HG03575 (cell line): ENCODE data around the gene HSP90AB1.
A peak's percentile ranks its signal among the peaks of the same experiment; 100 is the strongest.

ENCODE experiments used
- ATAC-seq: cut with Tn5 transposase; IDR thresholded peaks from one replicate; pipeline ENCODE4 v1.9.1; 2021; ENCODE audit not compliant: unreplicated experiment, insufficient number of reproducible peaks, low FRiP score; ENCODE audit errors: extremely low read depth

HSP90AB1 gene

DNA sequence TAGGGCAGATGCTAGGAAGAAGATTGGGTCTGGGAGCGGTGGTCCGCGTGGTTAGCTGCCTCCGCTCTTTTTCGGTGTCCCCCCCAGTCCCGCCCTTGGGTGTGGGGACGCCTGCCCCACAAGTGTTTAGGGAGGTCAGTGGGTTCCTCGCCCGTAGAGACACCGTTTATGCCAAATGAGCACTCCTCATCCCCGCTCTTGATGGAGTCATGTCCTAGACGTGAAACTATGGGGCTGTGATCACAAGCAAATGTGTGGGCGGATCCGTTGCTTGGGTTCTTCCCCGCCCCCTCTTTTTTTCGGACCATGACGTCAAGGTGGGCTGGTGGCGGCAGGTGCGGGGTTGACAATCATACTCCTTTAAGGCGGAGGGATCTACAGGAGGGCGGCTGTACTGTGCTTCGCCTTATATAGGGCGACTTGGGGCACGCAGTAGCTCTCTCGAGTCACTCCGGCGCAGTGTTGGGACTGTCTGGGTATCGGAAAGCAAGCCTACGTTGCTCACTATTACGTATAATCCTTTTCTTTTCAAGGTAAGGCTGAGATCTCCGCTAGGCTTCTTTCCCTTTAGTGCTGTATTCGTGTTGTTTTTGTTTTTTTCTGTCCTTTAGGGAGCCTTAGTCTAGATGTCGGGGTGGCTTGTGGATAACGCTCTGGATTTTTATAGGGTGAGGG lies at the start of gene HSP90AB1:
HSP90AB1 (plus strand) TSS at position 439 of the 675 bp plus-strand sequence. CDS start 1,529 bp downstream, outside the sequence.
- ATAC-seq = peak; percentile 43

DNA sequence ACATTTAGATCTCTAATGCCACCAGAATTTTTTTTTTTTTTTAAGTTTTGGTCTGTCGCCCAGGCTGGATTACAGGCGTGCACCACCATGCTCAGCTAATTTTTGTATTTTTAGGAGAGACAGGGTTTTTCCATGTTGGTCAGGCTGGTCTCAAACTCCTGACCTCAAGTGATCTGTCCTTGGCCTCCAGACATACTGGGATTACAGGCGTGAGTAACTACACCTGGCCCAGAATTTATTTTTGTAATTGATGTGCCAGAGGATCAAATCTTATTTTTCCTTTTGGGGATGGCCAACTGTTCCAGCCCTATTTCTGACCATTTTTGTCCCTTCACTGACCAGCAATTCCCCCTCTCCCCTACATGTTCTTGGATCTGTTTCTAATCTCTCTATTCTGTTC lies 48.2 kb upstream of the HSP90AB1 start:
- ATAC-seq = no peak

DNA sequence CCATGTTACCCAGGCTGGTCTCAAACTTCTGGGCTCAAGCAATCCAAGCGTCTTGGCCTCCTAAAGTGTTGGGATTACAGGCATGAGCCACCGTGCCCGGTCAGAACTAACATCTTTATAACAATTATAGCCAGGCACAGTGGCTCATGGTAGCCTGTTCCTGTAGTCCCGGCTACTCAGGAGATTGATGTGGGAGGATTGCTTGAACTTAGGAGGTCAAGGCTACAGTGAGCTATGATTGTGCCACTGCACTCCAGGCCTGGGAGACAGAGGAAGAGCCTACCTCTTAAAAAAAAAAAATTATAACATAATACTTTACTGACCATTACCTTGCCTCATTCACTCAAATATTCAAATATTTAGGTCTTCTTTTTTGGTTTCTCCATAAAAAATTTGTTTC lies 47.0 kb upstream of the HSP90AB1 start:
- no peak for ATAC-seq

DNA sequence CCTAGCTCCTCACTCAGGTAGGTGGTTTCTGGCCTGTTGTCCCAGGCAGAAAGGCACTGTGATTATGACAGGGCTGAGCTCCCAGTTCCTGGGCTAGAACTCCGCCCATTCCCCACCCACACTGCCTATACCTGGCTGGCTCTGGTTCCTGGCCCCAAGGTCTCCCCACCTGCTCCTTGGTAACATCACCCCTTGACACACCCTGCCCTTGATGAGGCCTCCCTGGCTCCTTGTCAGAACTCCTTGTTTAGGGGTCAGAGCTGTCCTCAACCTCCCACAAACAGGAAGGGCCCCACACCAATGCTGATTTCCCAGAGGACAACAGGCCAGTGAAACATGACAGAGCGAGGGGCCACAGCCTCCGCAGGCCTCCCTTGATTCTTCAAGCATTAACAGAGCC lies 45.7 kb upstream of the HSP90AB1 start:
- no peak for ATAC-seq

DNA sequence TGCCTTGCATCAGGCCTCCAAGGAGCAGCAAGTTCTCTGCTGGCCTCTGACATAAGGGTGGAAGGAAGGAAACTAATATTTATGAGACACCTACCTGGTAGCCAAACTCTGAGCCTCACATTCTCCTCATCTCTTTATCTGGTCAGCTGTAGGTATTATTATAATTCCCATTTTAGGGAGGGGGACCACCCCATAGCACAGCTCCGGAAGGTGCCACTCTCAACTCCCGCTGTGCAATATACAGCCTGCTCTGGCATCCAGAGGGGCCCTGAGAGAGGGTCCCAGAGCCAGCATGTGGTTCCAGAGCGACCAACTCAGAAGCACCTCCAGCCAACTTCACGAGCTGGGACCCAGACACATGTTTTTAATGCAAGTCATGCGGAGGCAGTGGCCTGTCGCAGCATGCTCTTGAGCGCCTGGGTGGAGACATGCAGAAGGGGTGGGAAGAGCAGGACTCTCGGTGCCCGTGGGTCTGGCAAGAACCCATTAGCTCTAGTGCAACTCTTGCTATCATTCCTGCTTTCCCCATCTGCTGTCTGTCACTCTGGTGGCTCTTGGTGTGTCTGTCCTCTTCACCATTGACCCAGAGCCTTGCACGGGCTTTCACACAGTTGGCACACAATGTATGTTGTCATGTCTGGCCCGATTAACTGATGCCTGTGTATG lies 45.1 kb upstream of the HSP90AB1 start:
- ATAC-seq = no peak

DNA sequence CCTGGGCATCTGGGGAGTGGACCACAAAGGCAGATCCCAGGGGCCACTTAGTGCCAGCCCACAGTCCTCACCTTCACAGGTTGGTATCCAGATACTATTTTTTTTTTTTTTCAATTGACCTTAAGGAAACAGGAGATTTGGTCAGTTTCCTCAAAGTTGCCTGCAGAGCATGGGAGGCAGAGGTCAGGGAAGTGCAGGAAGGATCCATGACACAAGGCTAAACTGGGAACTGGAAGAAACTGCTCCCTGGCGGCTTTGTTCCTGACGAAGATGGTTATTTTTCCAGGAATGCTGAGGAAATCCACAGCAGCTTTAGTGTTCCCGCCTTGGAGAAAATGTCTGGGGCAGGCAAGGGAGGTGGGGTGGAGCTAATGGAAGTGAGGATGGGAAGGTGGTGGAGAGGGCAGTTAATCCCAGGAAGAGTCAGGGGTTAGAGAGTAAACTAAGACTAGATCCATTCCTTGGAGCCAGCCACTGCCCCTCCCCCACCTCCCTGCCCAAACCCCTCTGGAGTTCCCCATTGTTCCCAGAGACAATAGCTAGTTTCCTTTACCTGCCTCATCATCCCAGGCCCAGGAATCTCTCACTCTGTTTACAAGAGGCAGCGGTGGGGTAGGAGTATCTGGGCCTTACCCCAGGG lies 44.4 kb upstream of the HSP90AB1 start:
- no peak for ATAC-seq

DNA sequence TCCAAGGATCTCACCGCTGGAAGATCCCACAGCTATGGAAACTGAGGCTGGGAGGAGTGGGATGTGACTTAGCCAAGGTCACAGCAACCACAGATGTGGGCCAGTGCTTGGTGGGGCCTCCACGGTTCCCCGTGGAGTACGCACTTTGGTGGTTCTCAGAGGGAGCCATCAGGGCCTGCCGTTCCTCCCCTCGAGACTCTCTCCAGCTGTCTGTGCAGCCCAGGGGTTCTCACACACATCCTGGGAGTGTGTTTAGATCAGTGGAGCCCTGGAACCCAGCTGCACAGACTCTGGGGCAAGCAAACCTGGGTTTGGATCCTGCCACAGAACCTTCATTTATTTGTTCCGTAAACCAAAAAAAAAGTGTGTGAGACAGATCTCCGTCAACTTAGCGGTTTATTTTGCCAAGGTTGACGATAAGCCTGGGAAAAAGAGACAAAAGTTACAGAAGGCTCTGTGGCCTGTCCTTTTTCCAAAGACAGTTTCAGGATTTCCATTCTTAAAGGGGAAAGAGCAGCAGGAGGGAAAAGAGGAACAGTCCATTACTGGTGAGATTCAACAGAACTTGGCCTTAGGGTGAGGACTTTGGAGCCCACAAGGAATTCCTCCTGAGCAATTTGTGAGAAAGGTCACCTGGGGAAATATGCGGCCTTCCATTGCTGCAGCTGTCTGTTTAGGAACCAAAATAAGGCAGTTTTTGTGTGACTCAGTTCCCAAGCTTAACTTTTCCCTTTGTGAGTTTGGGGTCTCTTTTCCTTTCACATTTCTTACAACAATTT lies 43.7 kb upstream of the HSP90AB1 start:
- no peak for ATAC-seq

DNA sequence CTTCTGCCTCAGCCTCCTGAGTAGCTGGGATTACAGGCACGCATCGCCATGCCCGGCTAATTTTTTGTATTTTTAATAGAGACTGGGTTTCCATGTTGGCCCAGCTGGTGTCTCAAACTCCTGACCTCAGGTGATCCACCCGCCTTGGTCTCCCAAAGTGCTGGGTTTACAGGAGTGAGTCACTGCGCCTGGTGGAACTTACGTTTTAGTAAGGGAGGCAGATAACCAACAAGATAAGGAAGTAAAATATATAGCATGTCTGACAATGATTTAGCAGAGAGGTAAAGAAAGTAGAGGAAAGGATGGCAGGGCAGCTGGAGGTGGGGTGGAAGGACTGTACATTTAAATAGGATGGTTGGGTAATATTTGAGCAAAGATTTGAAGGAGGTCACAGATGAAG lies 42.9 kb upstream of the HSP90AB1 start:
- no peak for ATAC-seq

DNA sequence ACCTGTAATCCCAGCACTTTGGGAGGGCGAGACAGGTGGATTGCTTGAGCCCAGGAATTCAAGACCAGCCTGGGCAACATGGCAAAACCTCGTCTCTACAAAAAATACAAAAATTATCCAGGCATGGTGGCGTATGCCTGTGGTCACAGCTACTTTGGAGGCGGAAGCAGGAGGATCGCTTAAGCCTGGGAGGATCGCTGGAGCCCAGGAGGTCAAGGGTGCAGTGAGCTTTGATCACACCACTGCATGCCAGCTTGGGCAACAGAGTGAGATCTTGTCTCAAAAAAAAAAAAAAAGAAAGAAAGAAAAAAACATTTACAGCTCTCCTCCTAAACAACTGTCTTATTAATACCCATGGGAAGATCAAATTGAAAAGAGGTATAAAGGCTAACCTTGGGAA lies 38.9 kb upstream of the HSP90AB1 start:
- no peak for ATAC-seq

DNA sequence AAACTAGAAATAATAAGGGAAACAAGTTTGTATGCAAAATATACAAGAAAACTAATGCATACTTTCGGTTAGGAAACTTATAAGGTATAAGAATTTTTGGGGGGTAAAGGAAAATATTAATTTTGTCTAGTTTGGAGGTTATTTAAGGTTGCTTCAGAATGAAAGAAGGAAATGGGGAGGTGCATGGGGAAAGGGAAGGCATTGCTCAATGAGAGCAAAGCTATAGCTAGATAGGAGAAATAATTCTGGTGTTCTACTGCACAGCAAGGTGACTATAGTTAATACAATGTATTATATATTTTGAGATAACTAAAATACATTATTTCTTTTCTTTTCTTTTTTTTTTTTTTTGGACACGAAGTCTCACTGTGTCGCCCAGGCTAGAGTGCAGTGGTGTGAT lies 35.6 kb upstream of the HSP90AB1 start:
- no peak for ATAC-seq

DNA sequence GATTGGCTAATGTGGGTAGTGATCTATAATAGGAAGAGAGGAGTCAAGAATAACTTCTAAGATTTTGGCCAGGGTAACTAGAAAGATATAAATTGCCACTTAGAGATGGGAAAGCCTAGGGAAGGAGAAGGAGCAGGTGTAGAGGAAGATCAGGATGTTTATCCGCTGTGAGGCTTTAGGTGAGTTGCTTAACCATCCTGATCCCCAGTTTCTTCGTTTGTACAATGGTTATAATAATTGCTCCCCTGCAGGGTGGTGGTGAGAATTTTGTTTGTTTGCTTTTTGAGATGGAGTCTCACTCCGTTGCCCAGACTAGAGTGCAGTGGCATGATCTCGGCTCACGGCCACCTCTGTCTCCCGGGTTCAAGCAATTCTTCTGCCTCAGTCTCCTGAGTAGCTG lies 32.6 kb upstream of the HSP90AB1 start:
- no peak for ATAC-seq

DNA sequence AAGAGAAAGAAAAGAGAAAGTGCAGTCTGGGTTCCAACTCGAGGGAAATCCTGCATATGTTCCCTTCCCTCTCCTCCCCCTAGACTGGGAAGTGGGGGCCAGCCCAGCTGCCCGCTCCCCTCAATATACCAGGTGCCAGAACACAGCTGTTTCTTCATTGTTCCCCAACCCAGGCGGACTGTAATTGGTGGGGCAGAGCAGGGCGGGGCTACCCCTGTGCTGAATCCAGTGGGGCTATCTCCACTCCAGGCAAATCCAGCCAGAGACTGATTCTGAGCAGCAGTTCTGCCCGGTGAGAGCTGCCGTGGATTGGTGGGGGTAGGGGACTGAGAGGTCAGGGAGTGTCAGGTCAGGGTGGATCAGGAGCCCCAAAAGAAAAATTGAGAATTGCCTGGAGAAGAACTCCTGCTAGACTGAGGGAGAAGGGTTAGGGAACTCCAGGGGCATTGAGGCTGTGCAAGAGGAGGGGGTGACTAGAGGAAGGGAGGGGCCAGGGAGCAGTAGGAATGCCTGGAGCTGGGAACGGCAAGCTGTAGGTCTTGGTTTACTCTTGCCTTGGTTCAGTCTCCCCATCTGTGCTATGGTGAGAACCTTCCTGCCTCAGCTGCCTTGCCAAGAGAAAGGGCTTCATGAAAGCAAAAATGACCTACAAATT lies 30.1 kb upstream of the HSP90AB1 start, which contains the start of gene MYMX:
MYMX (plus strand) TSS at position 250 of the 655 bp plus-strand sequence. CDS start 546 bp downstream, outside the sequence.
- ATAC-seq = no peak

DNA sequence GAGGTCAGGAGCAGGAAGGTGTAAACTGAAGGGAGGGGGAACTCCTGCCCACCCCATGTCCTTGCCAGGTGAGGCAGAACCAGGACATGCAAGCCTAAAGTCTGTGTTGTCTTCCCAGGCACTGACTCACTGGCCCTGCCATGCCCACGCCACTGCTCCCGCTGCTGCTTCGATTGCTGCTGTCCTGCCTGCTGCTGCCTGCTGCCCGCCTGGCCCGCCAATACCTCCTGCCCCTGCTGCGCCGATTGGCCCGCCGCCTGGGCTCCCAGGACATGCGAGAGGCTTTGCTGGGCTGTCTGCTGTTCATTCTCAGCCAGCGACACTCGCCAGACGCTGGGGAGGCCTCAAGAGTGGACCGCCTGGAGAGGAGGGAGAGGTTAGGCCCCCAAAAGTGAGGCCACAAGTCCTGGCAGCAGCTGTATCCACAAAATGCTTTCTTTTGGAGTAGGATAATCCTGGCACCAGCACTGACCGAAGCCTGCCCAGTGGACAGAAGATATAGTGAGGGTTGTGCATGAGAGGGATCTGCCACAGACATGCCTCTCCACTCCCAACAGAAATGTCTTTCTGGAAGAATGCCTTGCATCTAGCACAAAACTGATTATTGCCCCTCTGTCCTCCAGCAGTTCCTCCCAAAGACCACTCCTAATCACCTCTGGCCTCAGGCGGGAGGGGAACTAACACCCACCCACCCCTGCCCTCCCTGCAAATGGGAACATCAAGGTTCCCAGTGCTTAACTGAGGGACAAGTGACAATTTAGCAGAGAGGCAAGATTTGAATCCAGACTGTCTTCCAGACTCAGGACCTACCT lies 29.4 kb upstream of the HSP90AB1 start:
- ATAC-seq = no peak

DNA sequence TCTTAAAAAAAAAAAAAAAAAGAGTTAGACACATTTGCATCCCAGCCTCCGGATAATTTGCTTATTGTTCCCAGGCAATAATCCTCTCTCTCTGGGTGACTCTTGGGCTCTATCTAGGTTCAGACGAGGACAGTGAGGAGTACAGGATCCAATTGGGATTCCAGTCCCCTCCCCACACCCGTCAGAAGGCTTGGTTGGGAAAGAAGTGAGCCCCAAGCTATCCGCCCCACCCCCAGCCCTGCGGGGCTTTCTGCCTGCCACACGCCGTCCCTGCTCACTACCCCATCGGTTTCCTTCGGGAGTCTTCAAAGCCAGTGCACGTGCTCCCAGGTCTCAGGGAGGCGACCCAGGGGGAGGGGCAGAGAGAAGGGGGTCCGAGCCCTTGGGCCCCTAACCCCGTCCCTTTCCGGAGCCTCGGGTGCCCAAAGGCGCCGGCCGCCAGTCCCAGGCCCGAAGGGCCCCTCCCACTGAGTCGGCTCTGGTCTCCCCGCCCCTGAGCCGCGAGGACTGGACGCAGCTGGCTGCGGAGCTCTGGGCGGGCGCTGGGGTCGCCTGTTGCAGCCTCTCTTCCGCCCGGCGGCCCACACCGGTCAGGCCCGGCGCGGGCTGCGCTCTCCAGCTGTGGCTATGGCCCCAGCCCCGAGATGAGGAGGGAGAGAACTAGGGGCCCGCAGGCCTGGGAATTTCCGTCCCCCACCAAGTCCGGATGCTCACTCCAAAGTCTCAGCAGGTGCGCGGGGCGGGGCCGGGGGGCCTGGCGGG lies 27.7 kb upstream of the HSP90AB1 start:
- no peak for ATAC-seq

DNA sequence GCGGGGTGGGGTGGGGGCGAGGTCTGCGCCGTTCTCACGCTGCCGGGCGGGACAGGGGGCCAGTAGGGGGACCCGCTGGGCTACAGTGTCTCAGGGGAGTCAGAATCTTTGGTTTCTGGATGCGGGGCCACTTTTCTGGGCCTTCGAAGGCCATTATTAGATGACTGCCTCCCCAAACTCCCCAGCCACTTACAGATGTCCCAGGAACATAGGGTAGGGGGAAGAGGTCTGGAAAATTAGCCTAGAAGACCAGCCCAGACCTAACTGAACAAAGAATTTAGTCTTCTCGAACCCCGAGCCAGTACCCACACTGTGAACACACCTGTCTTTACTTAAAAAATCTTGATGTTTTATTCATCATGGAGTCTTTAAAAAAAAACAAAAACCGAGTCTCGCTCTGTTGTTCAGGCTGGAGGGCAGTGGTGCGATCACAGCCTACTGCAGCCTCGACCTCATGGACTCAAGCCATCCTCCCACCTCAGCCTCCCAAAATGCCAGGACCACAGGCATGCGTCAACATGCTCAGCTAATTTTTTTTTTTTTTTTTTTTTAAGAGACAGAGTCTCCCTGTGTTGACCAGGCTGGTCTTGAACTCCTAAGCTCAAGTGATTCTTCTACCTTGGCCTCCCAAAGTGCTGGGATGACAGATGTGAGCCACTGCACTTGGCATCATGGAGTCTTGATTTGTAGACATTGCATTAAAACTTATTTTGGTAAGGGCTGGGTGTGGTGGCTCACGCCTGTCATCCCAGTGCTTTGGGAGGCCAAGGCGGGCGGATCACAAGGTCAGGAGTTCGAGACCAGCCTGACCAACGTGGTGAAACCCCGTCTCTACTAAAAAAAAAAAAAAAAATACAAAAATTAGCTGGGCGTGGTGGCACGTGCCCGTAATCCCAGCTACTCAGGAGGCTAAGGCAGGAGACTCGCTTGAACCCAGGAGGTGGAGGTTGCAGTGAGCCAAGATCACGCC lies 26.8 kb upstream of the HSP90AB1 start:
- no peak for ATAC-seq

DNA sequence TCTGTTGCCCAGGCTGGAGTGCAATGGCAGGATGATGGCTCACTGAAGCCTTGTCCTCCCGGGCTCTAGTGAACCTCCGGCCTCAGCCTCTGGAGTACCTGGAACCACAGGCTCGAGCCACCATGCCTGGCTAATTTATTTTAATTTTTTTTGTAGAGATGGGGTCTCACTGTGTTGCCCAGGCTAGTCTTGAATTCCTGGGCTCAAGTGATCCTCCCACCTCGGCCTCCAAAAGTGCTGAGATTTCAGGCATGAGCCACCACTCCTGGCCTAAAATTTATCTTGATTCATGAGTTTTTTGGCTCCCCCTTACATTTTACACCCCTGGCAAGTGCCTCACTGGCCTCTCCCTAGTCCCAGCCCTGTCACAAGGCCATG lies 26.0 kb upstream of the HSP90AB1 start:
- no peak for ATAC-seq
